Vagina (tissue), 2 donors: ENCODE data around the gene NCOA7.

Experiments used
- POLR2A ChIP-seq, 2 donors: fragments of 450-650 bp; IDR thresholded peaks; one replicate each; pipeline ENCODE4 v1.6.1; 2017; ENCODE audit warnings: antibody characterized with exemption in 2 of 2, mild to moderate bottlenecking in 2 of 2, moderate library complexity in 2 of 2
- TF ChIP-seq, protein P1 (sequence below), 3 experiments: fragments of 450-650 bp in 2 of 3; fragments of 200-600 bp in 1 of 3; sonication (generic) in 1 of 3; IDR thresholded peaks; one replicate each; pipeline ENCODE4 v1.5.1; 2017 to 2019; ENCODE audit warnings: antibody characterized with exemption in 3 of 3, mild to moderate bottlenecking in 2 of 3, moderate library complexity in 2 of 3

DNA sequence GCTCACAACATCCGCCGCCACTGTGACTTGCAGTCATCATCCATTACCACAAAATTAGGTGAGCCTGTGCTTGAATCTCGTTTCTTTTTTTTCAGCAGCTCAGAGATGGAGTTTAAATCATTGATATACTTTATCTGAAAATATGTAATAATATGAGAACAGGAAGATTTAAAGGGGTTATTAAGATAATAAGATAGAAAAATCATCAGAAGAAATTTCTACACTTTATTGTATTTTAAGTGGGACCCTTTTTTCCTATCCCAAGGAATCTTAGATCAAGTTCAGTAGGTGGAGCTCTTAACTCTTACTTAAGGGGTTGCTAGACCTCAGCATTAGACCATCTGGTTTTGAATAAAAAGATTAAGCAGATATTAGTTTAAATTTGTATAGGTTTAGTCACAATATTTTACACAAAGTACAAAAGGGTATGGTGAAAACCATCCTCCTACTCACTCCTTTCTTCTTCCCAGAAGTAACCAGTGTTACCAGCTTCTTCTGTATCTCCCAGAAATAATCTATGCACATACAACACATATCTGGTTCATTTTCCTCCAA is 9.4 kb upstream of the NCOA7 start:
- no peak for TF ChIP-seq POLR2A (IDR thresholded peaks at IDR 0.05)
- TF ChIP-seq, protein P1, sequence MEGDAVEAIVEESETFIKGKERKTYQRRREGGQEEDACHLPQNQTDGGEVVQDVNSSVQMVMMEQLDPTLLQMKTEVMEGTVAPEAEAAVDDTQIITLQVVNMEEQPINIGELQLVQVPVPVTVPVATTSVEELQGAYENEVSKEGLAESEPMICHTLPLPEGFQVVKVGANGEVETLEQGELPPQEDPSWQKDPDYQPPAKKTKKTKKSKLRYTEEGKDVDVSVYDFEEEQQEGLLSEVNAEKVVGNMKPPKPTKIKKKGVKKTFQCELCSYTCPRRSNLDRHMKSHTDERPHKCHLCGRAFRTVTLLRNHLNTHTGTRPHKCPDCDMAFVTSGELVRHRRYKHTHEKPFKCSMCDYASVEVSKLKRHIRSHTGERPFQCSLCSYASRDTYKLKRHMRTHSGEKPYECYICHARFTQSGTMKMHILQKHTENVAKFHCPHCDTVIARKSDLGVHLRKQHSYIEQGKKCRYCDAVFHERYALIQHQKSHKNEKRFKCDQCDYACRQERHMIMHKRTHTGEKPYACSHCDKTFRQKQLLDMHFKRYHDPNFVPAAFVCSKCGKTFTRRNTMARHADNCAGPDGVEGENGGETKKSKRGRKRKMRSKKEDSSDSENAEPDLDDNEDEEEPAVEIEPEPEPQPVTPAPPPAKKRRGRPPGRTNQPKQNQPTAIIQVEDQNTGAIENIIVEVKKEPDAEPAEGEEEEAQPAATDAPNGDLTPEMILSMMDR (IDR thresholded peaks at IDR 0.05) = no peak
